A549 (cell line): ENCODE data around the gene DCBLD2. TPM values are rescaled to one million over a fixed set of nuclear protein-coding genes. Genes with fewer than 3 reads are reported as not detected.

Experiments used
- ATAC-seq, 2 experiments: fragments of 200-7000 bp in 1 of 2; fragments of >200 bp in 1 of 2; cut with Nextera tagmentation in 1 of 2; cut with Tn5 transposase in 1 of 2; 3 replicates each; pipeline versions ENCODE4 v1.8.0 to v1.9.1; 2018 to 2020; ENCODE audit warnings: mild to moderate bottlenecking in 1 of 2, moderate library complexity in 1 of 2
- CTCF ChIA-PET: fragments of 300-600 bp; sonication (Branson Sonifier 250); formaldehyde crosslinking; extraction: SDS; loops from one replicate; lab custom pipeline; 2021; ENCODE audit warnings: antibody characterized with exemption, inconsistent platforms; lab: Yijun Ruan, JAX
- POLR2A ChIA-PET: fragments of 350-600 bp; formaldehyde crosslinking; extraction: SDS; loops from one replicate; lab custom pipeline; 2021; ENCODE audit warnings: antibody characterized with exemption, inconsistent platforms; lab: Yijun Ruan, JAX
- DNase-seq, 2 experiments: peaks; one replicate each; pipeline versions ENCODE4 v3.0.0 to v3.0.0-alpha.2; 2011 to 2016; ENCODE audit warnings: low read depth in 1 of 2, low spot score in 1 of 2
- FAIRE-seq: peaks from 2 replicates; lab custom pipeline; 2011; peaks lifted over from hg19 to GRCh38; lab: Jason Lieb, UNC
- H3K27ac ChIP-seq, 2 experiments: fragments of >200 bp; sonication (Bioruptor Twin); formaldehyde crosslinking; 3 replicates each; pipeline ENCODE4 v1.5.1; 2016 to 2017
- H3K4me1 ChIP-seq: fragments of >200 bp; sonication (Bioruptor Twin); formaldehyde crosslinking; 3 replicates; pipeline ENCODE4 v1.6.1; 2016
- H3K4me2 ChIP-seq: fragments of >200 bp; sonication (Bioruptor Twin); formaldehyde crosslinking; 3 replicates; pipeline ENCODE4 v1.6.1; 2016
- H3K4me3 ChIP-seq: fragments of >200 bp; sonication (Bioruptor Twin); formaldehyde crosslinking; 3 replicates; pipeline ENCODE4 v1.5.1; 2016
- H3K9me3 ChIP-seq: fragments of >200 bp; sonication (Bioruptor Twin); formaldehyde crosslinking; 3 replicates; pipeline ENCODE4 v1.6.1; 2016
- CBX2 ChIP-seq: fragments of 200-600 bp; sonication (generic); IDR thresholded peaks from 2 replicates; pipeline ENCODE4 v1.6.1; 2016; ENCODE audit warnings: low read depth, mild to moderate bottlenecking, borderline replicate concordance
- CEBPB ChIP-seq, 2 experiments: fragments of >200 bp in 1 of 2; sonication (Bioruptor Twin) in 1 of 2; formaldehyde crosslinking in 1 of 2; IDR thresholded peaks; 2 replicates each; pipeline ENCODE4 v1.6.1; 2012 to 2016
- CTCF ChIP-seq: fragments of >200 bp; sonication (Bioruptor Twin); formaldehyde crosslinking; IDR thresholded peaks from 3 replicates; pipeline ENCODE4 v1.5.1; 2016
- EHF ChIP-seq: fragments of 250-450 bp; sonication (Bioruptor Pico); IDR thresholded peaks from 2 replicates; pipeline ENCODE4 v1.5.0; 2020; ENCODE audit warnings: mild to moderate bottlenecking
- EHMT2 ChIP-seq: fragments of 200-600 bp; sonication (generic); IDR thresholded peaks from 2 replicates; pipeline ENCODE4 v1.6.1; 2016; ENCODE audit warnings: antibody characterized with exemption, low read depth, mild to moderate bottlenecking, moderate library complexity
- ESRRA ChIP-seq: fragments of 150-350 bp; IDR thresholded peaks from 2 replicates; pipeline ENCODE4 v1.6.1; 2014; ENCODE audit warnings: mild to moderate bottlenecking, low read length, borderline replicate concordance
- FOSL2 ChIP-seq, 2 experiments: fragments of 450-650 bp in 1 of 2; fragments of >200 bp in 1 of 2; sonication (Bioruptor Twin) in 1 of 2; formaldehyde crosslinking; IDR thresholded peaks; 2 replicates each; pipeline versions ENCODE4 v1.5.0 to v1.6.1; 2016 to 2020; ENCODE audit warnings: mild to moderate bottlenecking in 1 of 2, moderate library complexity in 1 of 2
- GATA3 ChIP-seq: IDR thresholded peaks from 2 replicates; pipeline ENCODE4 v1.6.1; 2012; ENCODE audit warnings: borderline replicate concordance
- HDAC2 ChIP-seq: fragments of 200-600 bp; sonication (generic); IDR thresholded peaks from 2 replicates; pipeline ENCODE4 v1.6.1; 2016
- HES2 ChIP-seq: fragments of >200 bp; sonication (Bioruptor Twin); formaldehyde crosslinking; IDR thresholded peaks from 2 replicates; pipeline ENCODE4 v1.6.1; 2016
- HOXA7 ChIP-seq: fragments of 250-450 bp; sonication (Bioruptor Pico); IDR thresholded peaks from 2 replicates; pipeline ENCODE4 v1.5.0; 2020; ENCODE audit warnings: mild to moderate bottlenecking, moderate library complexity
- JUNB ChIP-seq: fragments of >200 bp; sonication (Bioruptor Twin); formaldehyde crosslinking; IDR thresholded peaks from 2 replicates; pipeline ENCODE4 v1.6.1; 2016
- KDM1A ChIP-seq: fragments of 200-600 bp; sonication (generic); IDR thresholded peaks from 2 replicates; pipeline ENCODE4 v1.6.1; 2016; ENCODE audit warnings: low read depth, mild to moderate bottlenecking
- KDM5A ChIP-seq: fragments of 200-600 bp; sonication (generic); IDR thresholded peaks from 2 replicates; pipeline ENCODE4 v1.6.1; 2016; ENCODE audit warnings: antibody characterized with exemption, mild to moderate bottlenecking
- MAFK ChIP-seq: fragments of 450-650 bp; IDR thresholded peaks from 2 replicates; pipeline ENCODE4 v1.6.1; 2014; ENCODE audit not compliant: partially characterized antibody
- RCOR1 ChIP-seq: fragments of 150-350 bp; IDR thresholded peaks from 2 replicates; pipeline ENCODE4 v1.6.1; 2014; ENCODE audit warnings: antibody characterized with exemption, low read length, low read depth
- RFX5 ChIP-seq: fragments of 450-650 bp; IDR thresholded peaks from 2 replicates; pipeline ENCODE4 v1.7.1; 2014; ENCODE audit warnings: antibody characterized with exemption, mild to moderate bottlenecking, moderate library complexity
- TP53 ChIP-seq: fragments of 250-450 bp; sonication (Bioruptor Pico); IDR thresholded peaks from 2 replicates; pipeline ENCODE4 v1.5.0; 2021; ENCODE audit warnings: mild to moderate bottlenecking, moderate library complexity
- ZNF302 ChIP-seq: fragments of 250-450 bp; sonication (Bioruptor Pico); IDR thresholded peaks from 2 replicates; pipeline ENCODE4 v1.9.0; 2021; ENCODE audit warnings: inconsistent platforms, mild to moderate bottlenecking, moderate library complexity
- WGBS: methylation state at CpG from one replicate; pipeline ENCODE4 v1.1.6; 2017; ENCODE audit errors: missing lambda C conversion rate; 5-methylcytosine and 5-hydroxymethylcytosine counted together
- polyA plus RNA-seq, 4 experiments: library from polyadenylated mRNA; depleted of rRNA in 3 of 4; stranded (reverse); fragments of >200 nt; fragmentation: RNase III in 1 of 4; extraction: RNeasy Plus Mini Kit Qiagen cat#74134 plus additional on column Dnase treatment in 1 of 4; gene quantifications; 2 replicates in 3 of 4; 3 replicates in 1 of 4; pipeline ENCODE4 v1.2.3, GENCODE V29; 2011 to 2017

Gene DCBLD2
- polyA plus RNA-seq, 2 of the 4 experiments (the other 2 are of a cell fraction), result 266 to 623 TPM

- CTCF ChIA-PET, result interaction anchor here (3.5 to 4.0 kb wide), 2 partner anchors 146 kb away, joined by 11 to 15 read pairs; no protein-coding TSS in a partner anchor
- no peak for FAIRE-seq
Observed at GRCh38 chr3:98848108-98848507, 53.4 kb downstream of the DCBLD2 start.

GRCh38 chr3:98846101-98846500 lies 55.4 kb downstream of the DCBLD2 start:
- H3K4me1 ChIP-seq, result peaks cover 76% of the 10 kb centered on the region
- DNase-seq, result no peak
- peak overlapping the region; percentile 1; the same call in 1 of the 3 replicates for H3K4me2 ChIP-seq
- no peak for ATAC-seq
- no peak overlapping the region for H3K4me3 ChIP-seq
- ChIA-PET POLR2A (no interaction called here), CTCF (interaction anchor here (0.6 to 3.5 kb wide), 4 partner anchors 10 to 148 kb away, joined by 3 to 11 read pairs (median 5); no protein-coding TSS in a partner anchor)
- no peaks in the 10 kb centered on the region for H3K9me3 ChIP-seq
- no peak for FAIRE-seq
- TF ChIP-seq HDAC2 (no peak), FOSL2 (IDR thresholded peaks at IDR 0.05) (no peak), FOSL2 (CRISPR knock-in tag; IDR thresholded peaks at IDR 0.05) (peak; percentile 6; the same call in 1 of the 2 replicates), MAFK (peak; percentile 52)
- H3K27ac ChIP-seq, result no peak overlapping the region; a peak in 1 of 6 replicates

More at GRCh38 chr3:98848108-98848507, 53.4 kb downstream of the DCBLD2 start:
- no peak overlapping the region for H3K4me3 ChIP-seq
- ATAC-seq (no peak), DNase-seq (no peak)
- H3K27ac ChIP-seq, result no peak overlapping the region
- TF ChIP-seq RCOR1, result no peak
- TF ChIP-seq RFX5, result no peak
- TF ChIP-seq CBX2, result no peak
- TF ChIP-seq EHF (CRISPR knock-in tag), result no peak
- TF ChIP-seq HES2, result no peak
- H3K4me2 ChIP-seq, result no peak overlapping the region
- no peaks in the 10 kb centered on the region for H3K9me3 ChIP-seq
- 94% methylated on average over 1 of the region's 1 CpG for WGBS
- peaks cover 80% of the 10 kb centered on the region for H3K4me1 ChIP-seq
- POLR2A ChIA-PET, result no interaction called here

GRCh38 chr3:98843266-98843959 lies 58.1 kb downstream of the DCBLD2 start:
- CTCF ChIA-PET, result interaction anchor here (1.2 kb wide), 1 partner anchor 151 kb away, joined by 3 read pairs; no protein-coding TSS in a partner anchor
- peaks cover 78% of the 10 kb centered on the region for H3K4me1 ChIP-seq
- no peak overlapping the region for H3K27ac ChIP-seq
- ATAC-seq, result no peak
- no peak for DNase-seq
- WGBS, result 51% methylated on average over 7 of the region's 7 CpGs
- peak; percentile 23 for FAIRE-seq
- no peak overlapping the region for H3K4me3 ChIP-seq
- H3K4me2 ChIP-seq, result peak overlapping the region; percentile 22
- TF ChIP-seq CTCF (no peak), MAFK (peak; percentile 88)
- TF ChIP-seq, all 56 proteins: peak for 1
- POLR2A ChIA-PET, result no interaction called here
- H3K9me3 ChIP-seq, result no peaks in the 10 kb centered on the region

- ATAC-seq (peak; percentile 49 to 50; a peak in 4 of 6 replicates), FAIRE-seq (no peak), DNase-seq (no peak)
- WGBS, result 62% methylated on average over 3 of the region's 3 CpGs
- Histone ChIP-seq H3K9me3 (no peaks in the 10 kb centered on the region), H3K4me1 (peaks cover 52% of the 10 kb centered on the region), H3K27ac (peak overlapping the region in 1 of 2 experiments; percentile 42; a peak in 2 of 6 replicates), H3K4me3 (no peak overlapping the region), H3K4me2 (peak overlapping the region; percentile 3; the same call in 2 of the 3 replicates)
- CTCF ChIA-PET, result interaction anchor here (0.7 kb wide), 1 partner anchor 39 kb away, joined by 3 read pairs; no protein-coding TSS in a partner anchor
- POLR2A ChIA-PET, result no interaction called here
- TF ChIP-seq CEBPB (IDR thresholded peaks at IDR 0.05) (no peak), TP53 (CRISPR knock-in tag) (no peak), FOSL2 (IDR thresholded peaks at IDR 0.05) (no peak), FOSL2 (CRISPR knock-in tag; IDR thresholded peaks at IDR 0.05) (no peak), HES2 (no peak), ZNF302 (CRISPR knock-in tag) (no peak), HOXA7 (CRISPR knock-in tag) (no peak), ESRRA (no peak), GATA3 (no peak), CBX2 (no peak), EHF (CRISPR knock-in tag) (no peak), CTCF (no peak), KDM5A (no peak), JUNB (no peak), KDM1A (no peak), EHMT2 (no peak)
Observed at GRCh38 chr3:98839846-98840245, 61.6 kb downstream of the DCBLD2 start.
